Measurements from ENCODE around the gene FAM78B.
A peak's percentile ranks its signal among the peaks of the same experiment; 100 is the strongest.

FAM78B gene

GRCh38 chr1:166087734-166088571, 78.8 kb downstream of the FAM78B start:
- in situ Hi-C loops (cut with MboI; ENCODE audit: low sequenced_read_pairs, unreplicated experiment), result no loop called here
- no peak for DNase-seq (ENCODE audit: low spot score)

GRCh38 chr1:166086113-166086883, 80.5 kb downstream of the FAM78B start:
- TF ChIP-seq CTCF (IDR thresholded peaks at IDR 0.05; ENCODE audit: borderline replicate concordance, control extremely low read depth, extremely low read depth, insufficient read depth, missing control alignments), result no peak
- in situ Hi-C loops (cut with MboI; ENCODE audit: low sequenced_read_pairs, unreplicated experiment), result no loop called here
- DNase-seq (ENCODE audit: low spot score), result no peak

More at GRCh38 chr1:166087734-166088571, 78.8 kb downstream of the FAM78B start:
- no peak for TF ChIP-seq CTCF (IDR thresholded peaks at IDR 0.05; ENCODE audit: borderline replicate concordance, control extremely low read depth, extremely low read depth, insufficient read depth, missing control alignments)

GRCh38 chr1:166084613-166085012, 82.2 kb downstream of the FAM78B start:
- TF ChIP-seq CTCF (IDR thresholded peaks at IDR 0.05; ENCODE audit: borderline replicate concordance, control extremely low read depth, extremely low read depth, insufficient read depth, missing control alignments), result no peak
- in situ Hi-C loops (cut with MboI; ENCODE audit: low sequenced_read_pairs, unreplicated experiment), result no loop called here
- no peak for DNase-seq (ENCODE audit: low spot score)

- DNase-seq (ENCODE audit: low spot score), result no peak
- no peak for TF ChIP-seq CTCF (IDR thresholded peaks at IDR 0.05; ENCODE audit: borderline replicate concordance, control extremely low read depth, extremely low read depth, insufficient read depth, missing control alignments)
- in situ Hi-C loops (cut with MboI; ENCODE audit: low sequenced_read_pairs, unreplicated experiment), result no loop called here
Observed at GRCh38 chr1:166083887-166084286, 82.9 kb downstream of the FAM78B start.

GRCh38 chr1:166082601-166083000, 84.2 kb downstream of the FAM78B start:
- TF ChIP-seq CTCF (IDR thresholded peaks at IDR 0.05; ENCODE audit: borderline replicate concordance, control extremely low read depth, extremely low read depth, insufficient read depth, missing control alignments), result no peak
- in situ Hi-C loops (cut with MboI; ENCODE audit: low sequenced_read_pairs, unreplicated experiment), result no loop called here
- DNase-seq (ENCODE audit: low spot score), result no peak

- no peak for DNase-seq (ENCODE audit: low spot score)
- TF ChIP-seq CTCF (IDR thresholded peaks at IDR 0.05; ENCODE audit: borderline replicate concordance, control extremely low read depth, extremely low read depth, insufficient read depth, missing control alignments), result peak; percentile 3
- in situ Hi-C loops (cut with MboI; ENCODE audit: low sequenced_read_pairs, unreplicated experiment), result no loop called here
Observed at GRCh38 chr1:166080967-166081870, 85.6 kb downstream of the FAM78B start.
